Effector CD8-positive, alpha-beta T cell (primary cell): Measurements from ENCODE around the gene TCIRG1.

Experiments
- DNase-seq: peaks from one replicate; lab custom pipeline; 2025; lab: John Stamatoyannopoulos, UW

Gene TCIRG1

GRCh38 chr11:68017980-68018729, 20.7 kb upstream of the TCIRG1 start:
- DNase-seq: no peak

GRCh38 chr11:68018730-68019190, 20.1 kb upstream of the TCIRG1 start:
- DNase-seq: no peak

- no peak for DNase-seq
Measured at GRCh38 chr11:68019486-68019885, 19.3 kb upstream of the TCIRG1 start.

GRCh38 chr11:68020575-68020974, 18.2 kb upstream of the TCIRG1 start:
- no peak for DNase-seq

GRCh38 chr11:68021167-68021787, 17.5 kb upstream of the TCIRG1 start:
- DNase-seq: no peak

- DNase-seq: no peak
Measured at GRCh38 chr11:68022531-68022930, 16.3 kb upstream of the TCIRG1 start.

GRCh38 chr11:68024508-68024907, 14.3 kb upstream of the TCIRG1 start:
- no peak for DNase-seq

- no peak for DNase-seq
Measured at GRCh38 chr11:68025047-68025446, 13.8 kb upstream of the TCIRG1 start.

GRCh38 chr11:68026391-68027105, 12.3 kb upstream of the TCIRG1 start:
- no peak for DNase-seq

GRCh38 chr11:68027667-68028066, 11.2 kb upstream of the TCIRG1 start:
- DNase-seq: no peak

GRCh38 chr11:68028802-68029545, 9.9 kb upstream of the TCIRG1 start:
- no peak for DNase-seq

- peak; percentile 94 for DNase-seq
Measured at GRCh38 chr11:68030318-68031143, 8.3 kb upstream of the TCIRG1 start, which contains the start of gene NDUFS8. TSS of gene NDUFS8 (plus strand) at chr11:68030681. CDS start at chr11:68032152, 1,471 bp downstream.

GRCh38 chr11:68031144-68031464, 7.7 kb upstream of the TCIRG1 start:
- DNase-seq: no peak

GRCh38 chr11:68032003-68032402, 6.8 kb upstream of the TCIRG1 start:
- no peak for DNase-seq

- no peak for DNase-seq
Measured at GRCh38 chr11:68032997-68033707, 5.7 kb upstream of the TCIRG1 start.

- no peak for DNase-seq
Measured at GRCh38 chr11:68033708-68034045, 5.1 kb upstream of the TCIRG1 start.

- no peak for DNase-seq
Measured at GRCh38 chr11:68035266-68035876, 3.5 kb upstream of the TCIRG1 start.

GRCh38 chr11:68036141-68036716, 2.6 kb upstream of the TCIRG1 start:
- DNase-seq: no peak

- no peak for DNase-seq
Measured at GRCh38 chr11:68036717-68037239, 2.0 kb upstream of the TCIRG1 start.
